Coronary artery (tissue), 2 donors: Measurements from ENCODE around the gene SLC6A7.

Experiments
- DNase-seq: peaks from one replicate; pipeline ENCODE4 v3.0.0-alpha.2; 2017; ENCODE audit warnings: low spot score
- H3K27ac ChIP-seq, 2 donors: fragments of 200-600 bp; sonication (generic); one replicate each; pipeline ENCODE4 v1.5.1; 2016 to 2019
- H3K4me3 ChIP-seq: fragments of 200-600 bp; sonication (generic); 2 replicates; pipeline ENCODE4 v1.5.1; 2016; ENCODE audit warnings: mild to moderate bottlenecking, moderate library complexity
- TF ChIP-seq, protein P1 (sequence below): fragments of 200-600 bp; sonication (generic); IDR thresholded peaks from one replicate; pipeline ENCODE4 v1.5.1; 2019; ENCODE audit warnings: antibody characterized with exemption

Gene SLC6A7

DNA sequence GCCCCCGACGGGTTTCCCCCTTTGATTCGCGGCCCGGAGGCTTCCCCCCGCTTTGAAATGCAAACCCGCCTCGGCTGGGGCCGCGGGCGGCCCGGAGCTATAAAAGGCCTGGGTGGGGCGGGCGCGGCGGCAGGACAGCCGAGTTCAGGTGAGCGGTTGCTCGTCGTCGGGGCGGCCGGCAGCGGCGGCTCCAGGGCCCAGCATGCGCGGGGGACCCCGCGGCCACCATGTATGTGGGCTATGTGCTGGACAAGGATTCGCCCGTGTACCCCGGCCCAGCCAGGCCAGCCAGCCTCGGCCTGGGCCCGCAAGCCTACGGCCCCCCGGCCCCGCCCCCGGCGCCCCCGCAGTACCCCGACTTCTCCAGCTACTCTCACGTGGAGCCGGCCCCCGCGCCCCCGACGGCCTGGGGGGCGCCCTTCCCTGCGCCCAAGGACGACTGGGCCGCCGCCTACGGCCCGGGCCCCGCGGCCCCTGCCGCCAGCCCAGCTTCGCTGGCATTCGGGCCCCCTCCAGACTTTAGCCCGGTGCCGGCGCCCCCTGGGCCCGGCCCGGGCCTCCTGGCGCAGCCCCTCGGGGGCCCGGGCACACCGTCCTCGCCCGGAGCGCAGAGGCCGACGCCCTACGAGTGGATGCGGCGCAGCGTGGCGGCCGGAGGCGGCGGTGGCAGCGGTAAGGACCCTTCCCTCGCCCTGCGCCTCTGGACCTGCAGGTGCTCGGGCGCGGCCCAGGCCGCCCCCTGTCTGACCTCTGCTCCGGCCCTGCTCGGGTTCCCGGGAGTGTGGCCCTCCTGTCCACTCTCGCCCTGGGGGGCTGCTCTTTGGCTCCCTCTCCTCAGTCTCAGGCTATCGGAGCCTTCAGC lies 23.0 kb upstream of the SLC6A7 start, which contains the start of gene CDX1:
Gene CDX1, plus strand, starts transcription at position 129 of the 862 bp plus-strand sequence. Its CDS starts 99 bp downstream, at position 228.
- Histone ChIP-seq H3K27ac (no peak within 1 kb of the TSS), H3K4me3 (no peak within 1 kb of the TSS)
- no peak for DNase-seq
- TF ChIP-seq, protein P1, sequence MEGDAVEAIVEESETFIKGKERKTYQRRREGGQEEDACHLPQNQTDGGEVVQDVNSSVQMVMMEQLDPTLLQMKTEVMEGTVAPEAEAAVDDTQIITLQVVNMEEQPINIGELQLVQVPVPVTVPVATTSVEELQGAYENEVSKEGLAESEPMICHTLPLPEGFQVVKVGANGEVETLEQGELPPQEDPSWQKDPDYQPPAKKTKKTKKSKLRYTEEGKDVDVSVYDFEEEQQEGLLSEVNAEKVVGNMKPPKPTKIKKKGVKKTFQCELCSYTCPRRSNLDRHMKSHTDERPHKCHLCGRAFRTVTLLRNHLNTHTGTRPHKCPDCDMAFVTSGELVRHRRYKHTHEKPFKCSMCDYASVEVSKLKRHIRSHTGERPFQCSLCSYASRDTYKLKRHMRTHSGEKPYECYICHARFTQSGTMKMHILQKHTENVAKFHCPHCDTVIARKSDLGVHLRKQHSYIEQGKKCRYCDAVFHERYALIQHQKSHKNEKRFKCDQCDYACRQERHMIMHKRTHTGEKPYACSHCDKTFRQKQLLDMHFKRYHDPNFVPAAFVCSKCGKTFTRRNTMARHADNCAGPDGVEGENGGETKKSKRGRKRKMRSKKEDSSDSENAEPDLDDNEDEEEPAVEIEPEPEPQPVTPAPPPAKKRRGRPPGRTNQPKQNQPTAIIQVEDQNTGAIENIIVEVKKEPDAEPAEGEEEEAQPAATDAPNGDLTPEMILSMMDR: no peak

DNA sequence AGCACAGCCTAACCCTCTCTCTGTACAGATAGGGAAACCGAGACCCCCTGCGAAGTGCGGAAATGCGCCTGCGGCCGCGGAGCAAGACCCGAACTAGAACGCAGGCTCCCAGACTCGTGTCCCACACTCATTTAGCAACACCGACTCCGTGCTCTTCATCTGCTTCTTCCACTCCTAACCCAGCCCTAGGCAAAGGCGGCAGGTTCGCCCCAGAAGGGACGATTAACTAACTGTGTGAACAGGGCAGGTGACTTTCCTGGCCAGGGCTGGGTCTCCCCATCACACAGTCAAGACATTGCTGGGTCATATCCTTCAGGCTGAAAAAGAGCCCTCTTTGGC lies 22.4 kb upstream of the SLC6A7 start:
- DNase-seq: no peak
- H3K27ac ChIP-seq: no peak overlapping the region
- no peak overlapping the region for H3K4me3 ChIP-seq
- TF ChIP-seq, protein P1: no peak

DNA sequence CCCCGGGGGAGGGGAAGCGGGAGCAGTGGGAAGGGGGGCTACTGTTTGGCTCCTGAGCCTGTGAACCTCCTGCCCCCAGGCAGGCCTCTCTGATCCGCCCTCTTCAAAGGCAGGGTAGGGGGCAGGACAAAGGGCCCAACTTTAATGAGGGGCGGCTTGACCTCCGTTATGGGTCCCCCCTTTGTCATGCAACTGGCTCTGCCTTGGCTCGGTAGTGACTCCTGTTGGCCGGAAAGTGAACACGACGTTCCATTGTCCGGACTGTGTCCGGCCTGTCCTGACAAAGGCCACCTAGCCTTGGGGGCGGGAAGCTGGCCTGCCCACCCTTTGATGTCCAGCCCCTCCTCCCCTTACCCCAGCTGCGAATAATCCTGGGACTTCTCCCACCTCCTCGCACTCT lies 22.0 kb upstream of the SLC6A7 start:
- Histone ChIP-seq H3K4me3 (no peak overlapping the region), H3K27ac (no peak overlapping the region)
- DNase-seq: no peak
- TF ChIP-seq, protein P1: no peak

DNA sequence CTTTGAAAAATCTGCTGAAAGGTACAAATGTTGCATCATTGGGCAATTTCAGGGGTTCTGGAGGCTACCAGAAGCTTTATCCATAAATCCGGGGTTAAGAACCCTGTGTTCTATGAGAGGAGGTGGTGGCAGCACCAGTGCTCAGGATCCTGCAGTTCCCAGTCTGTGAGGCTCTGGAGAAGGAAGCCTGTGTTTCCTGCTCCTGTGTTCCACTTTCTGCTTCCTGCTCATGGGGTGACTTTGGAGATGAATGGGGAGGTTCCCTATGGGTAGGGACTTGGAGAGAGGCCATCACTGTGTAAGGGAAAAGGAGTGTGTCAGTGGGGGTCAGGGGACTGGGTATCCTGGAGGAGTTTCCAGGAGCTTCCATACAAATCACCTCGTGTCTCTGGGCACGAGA lies 21.0 kb upstream of the SLC6A7 start:
- H3K4me3 ChIP-seq: no peak overlapping the region
- DNase-seq: no peak
- H3K27ac ChIP-seq: no peak overlapping the region
- TF ChIP-seq, protein P1: no peak

DNA sequence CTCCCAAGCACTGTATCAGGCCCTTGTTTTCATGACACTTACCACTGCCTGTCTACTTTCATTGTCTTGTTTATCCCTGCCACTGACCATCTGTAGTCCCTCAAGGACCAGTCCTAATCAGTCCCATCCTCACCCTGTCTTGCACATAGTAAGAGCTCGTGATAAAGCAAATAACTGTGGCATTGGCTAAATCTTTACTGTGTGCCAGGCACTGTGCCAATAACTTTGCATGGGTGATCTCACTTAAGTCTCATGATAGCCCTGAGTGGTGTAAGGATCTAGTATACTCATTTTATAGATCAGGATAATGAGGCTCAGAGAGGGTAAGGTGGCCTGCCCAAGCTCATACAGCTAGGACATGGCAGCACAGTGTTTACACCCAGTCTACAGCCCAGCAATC lies 17.7 kb upstream of the SLC6A7 start:
- DNase-seq: no peak
- TF ChIP-seq, protein P1: no peak
- no peak overlapping the region for H3K27ac ChIP-seq
- H3K4me3 ChIP-seq: no peak overlapping the region

DNA sequence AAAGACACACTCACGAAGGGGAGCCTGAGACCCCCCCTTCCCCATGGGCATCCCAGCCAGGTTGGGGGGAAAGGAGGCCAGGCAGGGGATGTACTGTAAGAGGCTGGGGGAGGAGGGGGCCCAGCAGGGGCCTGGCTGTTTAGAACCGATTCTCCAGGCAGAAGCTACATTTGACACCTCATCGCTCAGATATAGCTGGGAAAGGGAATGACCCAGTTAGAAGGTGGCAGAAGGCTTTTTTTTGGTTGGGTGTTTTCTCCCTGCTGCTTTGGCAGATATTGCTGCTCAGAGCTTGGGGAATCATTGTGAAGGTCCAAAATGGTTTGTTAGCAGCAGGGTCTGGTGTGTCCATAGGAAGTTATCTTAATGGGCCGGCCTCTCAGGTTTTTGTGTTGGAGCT lies 17.3 kb upstream of the SLC6A7 start:
- no peak for DNase-seq
- Histone ChIP-seq H3K4me3 (no peak overlapping the region), H3K27ac (no peak overlapping the region)
- TF ChIP-seq, protein P1: no peak

DNA sequence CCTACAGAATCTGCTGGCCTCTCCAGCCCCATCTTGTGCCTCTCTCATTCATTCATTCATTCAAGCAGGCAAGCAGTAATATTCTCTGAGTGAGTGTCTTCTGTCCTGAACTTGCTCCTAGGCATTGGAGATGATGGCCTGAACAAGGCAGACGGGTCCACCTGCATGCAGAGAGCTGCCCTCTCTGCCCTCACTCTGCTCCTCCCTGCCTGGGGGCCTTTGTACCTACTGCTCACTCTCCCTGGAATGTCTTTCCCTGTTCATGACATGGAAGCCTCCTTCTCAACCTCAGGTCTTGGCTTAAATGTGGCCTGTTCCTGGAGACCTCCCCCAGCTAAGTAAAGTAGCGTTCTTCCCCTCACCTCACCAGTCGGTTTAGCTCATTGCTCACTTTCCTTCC lies 16.7 kb upstream of the SLC6A7 start:
- H3K4me3 ChIP-seq: no peak overlapping the region
- TF ChIP-seq, protein P1: no peak
- no peak for DNase-seq
- no peak overlapping the region for H3K27ac ChIP-seq
